Cerebellar nuclear complex (tissue), 1 donor: ENCODE results near the gene RNF7.
"Not testable (repeated sequence)": the region's sequence is repeated elsewhere in the genome, so short reads cannot be mapped to it uniquely, and the experiment has no call there.

Experiments
- DNase-seq, 2 experiments: peaks; one replicate each; lab custom pipeline; 2025; lab: John Stamatoyannopoulos, UW

The RNF7 gene

GRCh38 chr3:141738022-141738890, at the start of gene RNF7:
RNF7 (plus strand) TSS chr3:141738298; CDS start chr3:141738342, 44 bp downstream.
- DNase-seq: peak; percentile 64 to 90

- no peak for DNase-seq
Measured at GRCh38 chr3:141690431-141691072, 47.5 kb upstream of the RNF7 start.

GRCh38 chr3:141691471-141691870, 46.6 kb upstream of the RNF7 start:
- DNase-seq: not testable (repeated sequence)

- DNase-seq: not testable (repeated sequence)
Measured at GRCh38 chr3:141692973-141693372, 45.1 kb upstream of the RNF7 start.

DNA sequence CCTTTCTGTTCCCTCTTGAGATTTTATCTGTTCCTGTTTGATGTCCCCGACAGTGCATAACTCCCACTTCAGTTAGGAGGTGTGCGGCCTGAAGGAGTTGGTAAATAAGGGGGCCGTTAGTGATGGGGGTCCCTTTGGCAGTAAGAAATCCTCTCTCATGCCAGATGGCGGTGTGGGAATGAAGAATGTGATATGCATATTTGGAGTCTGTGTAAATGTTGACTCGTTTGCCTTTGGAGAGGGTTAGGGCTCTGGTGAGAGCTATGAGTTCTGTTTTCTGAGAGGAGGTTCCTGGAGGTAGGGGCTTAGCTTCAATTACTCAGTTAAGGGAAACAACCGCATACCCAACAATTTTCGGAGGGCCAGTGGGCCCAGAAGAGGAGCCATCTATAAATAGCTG, 38.8 kb upstream of the RNF7 start:
- no peak for DNase-seq

DNA sequence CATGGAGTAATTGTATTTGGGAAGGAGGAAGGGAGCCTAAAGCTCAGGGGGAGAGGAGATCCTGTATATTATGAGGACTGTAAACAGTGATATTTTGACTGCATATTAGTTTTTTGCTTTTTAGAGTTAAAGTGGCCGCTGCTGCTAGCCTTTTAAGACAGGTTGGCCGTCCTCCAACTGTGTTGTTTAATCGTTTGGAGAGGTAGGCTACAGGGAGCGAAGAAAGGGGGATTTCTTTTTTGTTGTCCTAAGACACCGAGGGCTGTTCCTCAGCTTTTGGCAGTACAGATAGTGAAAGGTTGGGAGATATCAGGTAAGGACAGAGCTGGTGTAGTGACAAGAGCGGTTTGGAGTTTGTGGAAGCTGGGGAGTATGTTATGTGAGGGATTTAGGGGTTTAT, 38.2 kb upstream of the RNF7 start:
- DNase-seq: no peak

GRCh38 chr3:141703367-141703766, 34.7 kb upstream of the RNF7 start:
- not testable (repeated sequence) for DNase-seq

DNA sequence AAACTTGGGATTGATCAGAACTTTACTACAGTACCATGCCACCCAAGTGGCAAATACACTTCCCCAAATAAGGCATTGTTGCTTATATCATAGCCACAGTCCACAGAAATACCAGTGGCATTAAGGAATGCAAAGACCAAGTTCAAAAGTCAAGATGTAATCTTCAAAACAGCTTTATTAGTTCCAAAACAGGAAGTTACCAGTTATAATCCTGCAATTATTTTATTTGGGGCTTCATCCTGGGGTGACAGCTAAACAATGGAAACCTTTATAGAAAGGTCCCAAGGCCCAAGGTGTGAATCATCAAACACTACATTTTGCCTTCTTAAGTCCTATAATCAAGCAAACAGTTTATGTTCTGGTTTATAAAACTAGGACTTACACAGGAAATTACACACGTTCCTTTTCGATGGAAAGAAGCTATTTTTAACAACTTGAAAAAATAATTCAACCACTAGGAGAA, 30.3 kb upstream of the RNF7 start:
- DNase-seq: no peak

DNA sequence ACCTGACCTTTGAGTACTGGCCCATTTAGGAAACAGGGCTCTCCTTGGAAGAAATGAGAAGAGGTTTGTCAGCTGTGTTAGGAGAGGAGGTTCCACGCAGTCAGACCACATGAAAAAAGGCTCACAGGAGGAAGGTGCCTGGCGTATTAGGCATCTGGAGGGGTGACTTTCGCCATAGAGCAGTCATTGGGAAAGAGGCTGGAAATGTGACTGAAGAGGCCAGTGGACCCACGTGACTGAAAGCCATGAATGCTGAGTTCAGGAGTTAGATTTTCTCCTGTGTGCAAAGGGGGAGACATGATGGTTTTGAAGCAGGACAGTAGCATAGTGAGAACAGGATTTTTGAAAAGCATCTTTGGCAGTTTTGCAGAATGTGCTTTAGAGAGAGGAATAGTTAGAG, 29.7 kb upstream of the RNF7 start:
- DNase-seq: no peak

- DNase-seq: no peak
Measured at GRCh38 chr3:141709126-141709770, 28.9 kb upstream of the RNF7 start.

DNA sequence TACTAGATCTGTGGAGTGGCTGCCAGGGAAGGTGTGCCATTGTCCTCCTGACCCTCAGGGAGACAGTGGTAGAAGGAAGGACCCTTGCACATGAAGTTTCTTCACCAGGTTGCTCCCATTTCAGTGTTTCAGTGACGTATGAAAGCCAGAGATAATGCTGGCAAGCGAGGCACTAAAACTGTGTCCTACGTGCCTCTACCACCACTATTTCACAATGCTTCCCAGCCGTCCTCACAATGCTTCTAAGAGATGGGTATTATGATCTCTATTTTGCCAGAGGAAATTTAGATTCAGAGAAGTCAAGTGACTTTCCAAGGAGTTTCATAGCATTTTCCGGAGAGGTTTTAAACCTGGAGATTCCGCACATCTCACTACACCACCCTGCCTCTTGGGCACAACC, 28.0 kb upstream of the RNF7 start:
- no peak for DNase-seq

- no peak for DNase-seq
Measured at GRCh38 chr3:141710888-141711616, 27.0 kb upstream of the RNF7 start.

- DNase-seq: no peak
Measured at GRCh38 chr3:141714671-141715070, 23.4 kb upstream of the RNF7 start.

DNA sequence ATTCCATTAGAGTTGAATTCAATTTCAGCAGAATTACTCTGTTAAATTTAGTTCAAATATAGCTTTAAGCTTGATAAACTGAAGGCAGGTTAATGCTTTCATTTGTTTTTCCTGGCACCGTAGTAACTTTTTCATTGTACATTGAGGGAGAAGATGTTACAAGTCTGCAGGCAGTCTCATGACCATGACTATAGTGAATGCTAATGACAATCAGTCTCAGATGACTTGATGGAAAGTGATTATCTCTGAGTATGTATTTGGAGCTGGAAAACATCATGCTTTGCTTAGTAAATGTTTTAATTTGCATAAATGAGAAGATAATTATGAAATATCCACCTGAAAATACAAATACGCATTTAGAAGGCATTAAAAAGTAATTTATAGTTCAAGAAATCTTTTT, 16.0 kb upstream of the RNF7 start:
- DNase-seq: no peak

GRCh38 chr3:141722648-141723047, 15.4 kb upstream of the RNF7 start:
- DNase-seq: no peak

DNA sequence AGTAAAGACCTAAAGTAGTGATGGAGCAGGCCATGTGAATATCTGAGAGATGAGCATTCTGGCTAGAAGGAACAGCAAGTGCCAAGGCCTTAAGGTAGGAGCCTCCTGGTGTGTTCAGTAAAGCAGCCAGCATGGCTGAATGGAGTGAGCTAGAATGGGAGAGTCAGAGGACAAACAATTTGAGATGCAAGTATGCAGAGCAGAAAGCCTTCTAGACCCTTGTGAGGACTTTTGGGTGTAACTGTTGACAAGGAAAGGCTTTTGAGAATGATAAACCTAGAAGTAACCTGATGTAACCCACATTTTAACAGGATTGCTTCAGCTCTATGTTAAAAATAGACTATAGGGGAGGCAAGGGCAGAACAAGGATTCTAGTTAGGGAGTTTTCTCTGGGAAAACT, 14.8 kb upstream of the RNF7 start:
- no peak for DNase-seq

DNA sequence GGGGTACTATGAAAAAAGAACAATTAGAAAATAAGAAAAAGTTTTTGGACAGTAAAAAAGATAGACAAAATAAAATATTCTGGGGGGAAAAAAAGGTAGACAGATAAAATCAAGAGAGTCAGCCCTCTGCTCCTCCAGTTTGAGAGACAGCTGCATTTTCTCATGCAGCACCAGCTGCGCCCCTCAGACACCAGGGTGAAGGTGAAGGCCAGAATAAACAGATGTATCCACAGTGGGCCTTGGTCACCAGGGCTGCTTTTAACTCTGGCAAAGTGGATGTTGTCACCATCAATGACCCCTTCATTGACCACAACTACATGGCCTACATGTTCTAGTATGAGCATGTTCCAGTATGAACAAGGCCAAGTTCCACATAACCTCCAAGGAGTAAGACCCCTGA, 13.9 kb upstream of the RNF7 start:
- no peak for DNase-seq

GRCh38 chr3:141725036-141725435, 13.1 kb upstream of the RNF7 start:
- DNase-seq: no peak

GRCh38 chr3:141726483-141726882, 11.6 kb upstream of the RNF7 start:
- no peak for DNase-seq

GRCh38 chr3:141728355-141728892, 9.7 kb upstream of the RNF7 start:
- DNase-seq: no peak

- DNase-seq: no peak
Measured at GRCh38 chr3:141729240-141729639, 8.9 kb upstream of the RNF7 start.

GRCh38 chr3:141735176-141735575, 2.9 kb upstream of the RNF7 start:
- DNase-seq: no peak
